RPMI7951 (cell line): ENCODE data around the gene ATF3. TPM values are rescaled to one million over a fixed set of nuclear protein-coding genes. Genes with fewer than 3 reads are reported as not detected.

Source experiments
- DNase-seq: peaks from one replicate; pipeline ENCODE4 v3.0.0-alpha.2; 2012; ENCODE audit warnings: low read depth
- total RNA-seq: library from RNA; depleted of rRNA; stranded (reverse); fragments of >200 nt; shearing (Covaris generic); gene quantifications from 2 replicates; pipeline ENCODE4 v1.2.3, GENCODE V29; 2014

Gene ATF3
- total RNA-seq, 1 experiment from 2014 or later = 1.4 TPM

GRCh38 chr1:212586206-212587015 lies 22.1 kb upstream of the ATF3 start:
- no peak for DNase-seq

- no peak for DNase-seq
Observed at GRCh38 chr1:212587016-212587887, 21.3 kb upstream of the ATF3 start.

- no peak for DNase-seq
Observed at GRCh38 chr1:212587888-212588510, 20.6 kb upstream of the ATF3 start.

- no peak for DNase-seq
Observed at GRCh38 chr1:212589446-212589845, 19.1 kb upstream of the ATF3 start.

DNA sequence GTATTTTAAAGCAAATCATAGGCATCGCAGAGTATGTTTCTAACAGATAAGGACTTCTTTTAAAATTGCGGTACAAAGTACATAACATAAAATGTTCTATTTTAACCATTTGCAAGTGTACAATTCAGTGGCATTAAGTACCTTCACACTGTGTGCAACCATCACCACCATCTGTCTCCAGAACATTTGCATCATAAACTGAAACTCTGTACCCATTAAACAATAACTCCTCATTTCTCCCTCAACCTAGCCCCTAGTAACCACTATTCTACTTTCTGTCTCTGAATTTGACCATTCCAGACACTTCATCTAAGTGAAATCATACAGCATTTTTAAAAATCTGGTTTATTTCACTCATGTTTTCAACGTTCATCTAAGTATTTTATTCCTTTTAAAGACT lies 16.6 kb upstream of the ATF3 start:
- DNase-seq = no peak

- no peak for DNase-seq
Observed at GRCh38 chr1:212593821-212594251, 14.7 kb upstream of the ATF3 start.

- no peak for DNase-seq
Observed at GRCh38 chr1:212594640-212595039, 13.9 kb upstream of the ATF3 start.

GRCh38 chr1:212595229-212595628 lies 13.3 kb upstream of the ATF3 start:
- DNase-seq = no peak

GRCh38 chr1:212595787-212596714 lies 12.5 kb upstream of the ATF3 start:
- peak; percentile 88 for DNase-seq

- no peak for DNase-seq
Observed at GRCh38 chr1:212596798-212597197, 11.8 kb upstream of the ATF3 start.

- DNase-seq = no peak
Observed at GRCh38 chr1:212597487-212597886, 11.1 kb upstream of the ATF3 start.

DNA sequence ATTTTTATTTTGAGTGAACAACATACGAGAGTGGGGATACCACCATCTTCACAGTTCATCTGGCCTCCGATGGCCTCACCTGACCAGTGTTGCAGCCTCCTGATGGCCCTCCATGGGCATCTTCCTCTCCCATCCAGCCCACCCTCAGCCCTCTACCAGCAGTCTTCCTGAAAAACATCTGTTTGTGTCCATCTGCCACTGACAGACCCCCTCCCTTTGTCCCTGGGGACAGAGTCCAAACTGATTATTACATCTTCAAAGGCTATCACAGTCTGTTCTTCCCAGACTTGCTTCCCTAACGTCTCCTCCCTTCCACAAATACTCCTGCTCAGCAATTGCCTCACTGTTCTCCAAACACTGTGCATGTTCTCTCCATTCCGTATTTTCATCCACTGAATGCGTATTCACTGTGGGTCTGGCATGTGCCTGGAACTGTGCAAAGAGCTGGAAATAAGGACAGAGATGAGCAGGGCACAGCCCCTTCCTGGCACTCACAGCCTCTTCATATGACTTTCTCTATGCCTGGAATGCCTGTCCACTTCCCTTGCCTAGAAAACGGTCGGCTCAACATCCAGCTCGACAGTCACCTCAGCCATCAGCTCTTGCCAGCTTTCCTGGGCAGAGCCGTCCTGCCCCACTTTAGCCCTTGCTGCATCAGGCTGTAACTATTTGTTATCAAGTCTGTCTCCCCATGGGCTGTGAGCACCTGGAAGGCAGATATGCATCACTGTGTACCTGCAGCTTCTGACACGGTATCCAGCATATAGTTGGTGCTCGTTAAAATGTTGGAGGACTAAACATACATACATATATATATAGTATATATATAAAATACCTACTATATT lies 8.3 kb upstream of the ATF3 start:
- DNase-seq = no peak

DNA sequence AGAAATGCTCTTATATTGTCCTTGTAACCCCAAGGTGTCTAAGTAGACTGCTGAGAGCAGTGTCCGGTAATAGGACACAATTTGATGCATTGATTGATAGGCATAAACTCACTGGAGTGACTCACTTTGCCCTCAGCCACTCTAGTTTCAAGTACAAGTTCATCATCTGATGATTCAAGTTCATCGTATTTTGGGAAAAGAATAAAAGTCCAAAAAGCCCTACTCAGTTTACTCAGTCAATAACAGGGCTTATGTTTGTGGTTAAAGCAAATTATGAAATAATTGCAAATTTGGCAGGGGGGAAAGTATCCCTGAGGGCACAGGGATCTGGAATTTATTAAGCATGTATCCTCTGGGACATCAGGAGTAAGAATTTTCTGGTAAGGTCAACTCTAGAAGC lies 7.6 kb upstream of the ATF3 start:
- peak; percentile 32 for DNase-seq

DNA sequence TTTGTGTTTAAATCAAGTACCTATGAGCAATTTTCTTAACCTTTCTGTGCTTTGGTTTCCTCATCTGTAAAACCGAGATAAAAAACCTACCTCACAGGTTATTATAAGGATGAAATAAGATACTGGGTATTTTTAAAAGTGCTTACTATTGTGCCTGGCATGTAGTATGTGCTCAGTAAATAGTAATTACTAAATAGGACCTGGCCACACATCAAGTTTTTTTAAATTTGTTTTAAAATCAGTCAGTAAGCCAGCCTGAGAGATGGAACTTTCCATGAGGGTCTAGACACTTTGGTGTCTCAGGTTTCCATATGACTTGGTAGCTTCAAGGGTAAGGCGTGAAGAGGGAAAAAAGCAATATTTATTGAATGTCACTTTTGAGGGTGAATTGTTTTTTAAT lies 7.0 kb upstream of the ATF3 start:
- DNase-seq = no peak

- DNase-seq = peak; percentile 15
Observed at GRCh38 chr1:212605441-212606394, 2.8 kb upstream of the ATF3 start.

DNA sequence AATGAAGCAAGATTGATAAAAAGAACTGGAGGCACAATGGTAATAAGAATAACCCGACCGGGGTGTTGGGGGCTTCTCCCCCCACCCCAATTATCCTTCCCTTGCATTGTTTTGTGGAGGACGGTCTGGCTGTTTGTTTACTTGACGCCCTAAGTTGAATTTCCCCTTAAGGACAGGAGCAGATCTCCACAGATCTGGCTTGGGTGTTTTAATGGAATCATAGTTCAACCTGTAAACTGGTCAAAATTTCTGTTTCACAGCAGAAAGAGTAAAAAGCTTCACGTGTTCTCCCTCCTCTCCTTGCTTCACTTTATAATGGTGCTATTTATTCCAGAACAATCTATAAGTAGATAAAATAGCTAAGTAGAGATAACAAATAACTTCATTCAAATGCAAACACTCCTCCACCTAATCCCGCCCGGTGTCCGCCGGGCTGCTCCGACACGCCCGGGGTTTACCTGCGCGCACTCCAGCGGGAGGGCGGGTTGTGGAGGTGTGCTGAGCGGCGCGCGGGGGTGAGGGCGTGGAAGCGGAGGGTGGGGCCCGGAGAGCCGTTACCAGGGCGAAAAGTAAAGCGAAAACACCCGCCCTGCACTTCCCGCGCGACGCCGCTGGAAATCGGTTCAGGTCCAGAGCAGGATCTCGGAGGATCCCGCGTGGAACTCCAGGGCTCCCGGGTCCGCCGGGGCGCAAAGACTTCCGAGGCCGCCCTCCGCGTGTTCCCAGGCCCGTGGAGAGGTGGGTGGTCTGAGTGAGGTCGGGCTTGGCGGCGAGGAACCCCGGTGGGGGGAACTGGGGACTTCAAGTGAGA lies 2.0 kb upstream of the ATF3 start:
- DNase-seq = no peak

DNA sequence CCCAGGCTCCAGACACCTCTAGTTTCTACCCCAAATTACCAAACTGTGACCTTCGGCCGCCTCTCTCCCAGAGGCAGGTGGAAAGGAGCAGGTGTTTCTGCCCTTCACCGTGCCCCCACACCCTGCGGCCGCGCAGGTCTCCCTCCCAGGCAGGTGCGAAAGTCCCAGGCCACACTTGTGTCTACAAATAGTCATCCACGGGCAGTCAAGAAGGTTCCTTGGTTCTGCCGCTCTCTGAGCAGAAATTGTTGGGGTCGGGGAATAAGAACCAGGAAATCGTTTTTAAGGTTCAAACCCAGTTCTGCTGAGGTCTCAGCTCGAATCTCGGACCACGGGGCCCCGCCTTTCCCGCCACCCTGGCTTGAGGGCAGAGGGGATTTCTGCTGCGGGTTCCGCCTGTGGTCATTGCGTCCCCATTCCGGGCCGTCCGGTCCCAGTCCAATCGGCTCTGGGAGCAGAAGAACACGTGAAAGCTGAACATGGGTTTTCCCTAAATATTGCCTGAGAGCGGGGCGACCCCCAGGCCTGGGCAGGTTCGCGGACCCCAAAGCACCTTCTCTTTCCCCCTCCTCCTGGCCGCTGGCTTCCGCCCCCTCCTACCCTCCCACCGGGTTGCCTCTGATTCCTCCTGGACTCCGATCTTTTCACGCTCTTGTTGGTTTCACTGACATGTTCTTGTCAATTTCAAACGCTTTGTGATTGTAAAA lies 1.2 kb upstream of the ATF3 start:
- DNase-seq = no peak

GRCh38 chr1:212607913-212608391 lies 609 bp upstream of the ATF3 start:
- peak; percentile 9 for DNase-seq
